GM20431 (cell line): ENCODE data around the gene DEGS1.

Experiments used
- in situ Hi-C: fragments of 300-500 bp; cut with MseI, MboI; formaldehyde crosslinking; loops from one replicate; pipeline ENCODE4 v1.15.0; 2020; ENCODE audit warnings: low sequenced_read_pairs; ENCODE audit not compliant: unreplicated experiment

The DEGS1 gene

DNA sequence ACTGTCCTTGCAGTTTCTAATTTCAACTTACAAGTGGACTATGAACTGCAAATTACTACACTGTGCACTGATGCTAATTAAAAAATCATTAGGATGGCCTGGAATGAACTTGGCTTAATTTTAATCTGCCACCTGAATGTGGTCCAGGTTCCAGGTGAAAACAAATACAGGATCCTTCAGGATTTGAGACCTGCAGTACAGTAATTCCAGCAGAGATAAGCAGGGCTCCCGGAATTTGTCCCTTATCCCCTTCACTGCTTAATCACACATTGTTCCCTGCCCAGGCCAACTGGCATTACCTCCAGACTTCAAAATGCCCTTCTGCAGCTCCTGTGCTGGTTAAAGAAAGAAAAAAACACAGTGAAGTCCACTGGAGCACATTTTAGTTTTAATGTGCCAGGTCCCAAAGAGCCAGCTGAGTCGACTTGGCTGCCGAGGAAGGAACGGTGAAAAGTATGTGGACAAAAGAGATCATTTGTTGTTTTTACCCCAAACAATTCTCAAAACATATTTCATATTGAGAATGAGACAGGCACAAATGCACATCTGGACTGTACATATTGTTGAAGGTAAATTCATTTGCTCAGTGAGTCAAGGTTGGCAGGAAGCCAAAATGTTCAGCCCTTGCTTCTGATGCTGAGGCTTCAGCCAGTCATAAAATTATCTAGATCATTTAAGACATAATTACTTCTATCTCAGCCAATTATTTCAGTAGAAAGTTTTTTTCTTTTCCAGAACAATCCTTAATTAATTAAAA is 28.3 kb downstream of the DEGS1 start:
- in situ Hi-C loops, result no loop called here

DNA sequence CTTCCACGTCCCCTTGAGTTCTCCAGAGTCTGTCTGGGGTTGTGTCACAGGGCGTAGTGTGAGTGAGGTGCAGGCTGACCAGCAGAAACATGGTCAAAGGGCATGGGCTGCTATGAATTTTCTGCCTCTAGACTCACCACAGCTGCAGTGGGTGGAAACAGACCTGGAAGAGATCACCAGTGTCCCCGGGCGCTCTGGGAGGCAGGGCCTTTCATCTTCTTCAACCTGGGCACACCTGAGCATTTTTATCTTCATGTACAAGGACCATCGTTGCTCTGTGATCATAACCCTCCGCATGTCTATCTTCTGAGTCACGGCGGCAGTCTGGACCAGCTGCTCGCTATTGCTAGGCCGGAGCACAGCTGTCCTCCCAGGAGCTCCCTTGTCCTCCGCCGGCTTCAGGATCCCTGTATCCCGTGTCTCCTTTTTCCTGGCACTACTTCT is 29.6 kb downstream of the DEGS1 start:
- in situ Hi-C loops, result no loop called here

DNA sequence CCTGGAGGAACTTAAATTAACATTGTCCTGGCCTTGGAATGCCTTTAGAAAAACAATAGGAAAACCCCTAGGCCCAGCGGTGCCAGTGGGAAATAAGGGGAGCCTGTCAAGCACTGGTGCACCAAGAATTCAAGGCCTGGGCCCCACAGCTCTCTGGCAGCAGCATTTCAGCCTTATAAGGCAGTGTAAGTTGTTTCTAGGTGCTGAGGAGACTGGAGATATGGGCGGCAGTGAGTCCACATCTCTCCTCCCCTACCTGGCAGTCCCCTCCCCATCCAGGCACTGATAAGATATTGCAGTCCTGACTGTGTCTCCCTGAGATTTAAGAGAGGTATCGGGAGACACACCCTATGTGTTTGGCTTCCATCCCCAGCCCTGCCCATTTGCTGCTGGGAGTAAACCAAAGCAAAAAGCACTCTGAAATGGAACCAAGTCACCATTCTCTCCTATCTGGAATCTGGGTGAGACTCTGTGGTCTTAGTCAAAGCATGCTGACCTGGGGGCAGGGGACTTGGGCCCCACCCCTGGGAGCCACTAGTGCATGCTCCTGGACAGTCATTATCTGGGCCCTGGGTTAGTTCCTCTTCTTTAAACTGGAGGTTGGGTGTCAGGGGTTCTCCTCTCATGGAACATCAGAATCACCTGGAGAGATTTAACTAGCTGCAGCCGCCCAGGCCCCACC is 30.5 kb downstream of the DEGS1 start:
- in situ Hi-C loops, result no loop called here

DNA sequence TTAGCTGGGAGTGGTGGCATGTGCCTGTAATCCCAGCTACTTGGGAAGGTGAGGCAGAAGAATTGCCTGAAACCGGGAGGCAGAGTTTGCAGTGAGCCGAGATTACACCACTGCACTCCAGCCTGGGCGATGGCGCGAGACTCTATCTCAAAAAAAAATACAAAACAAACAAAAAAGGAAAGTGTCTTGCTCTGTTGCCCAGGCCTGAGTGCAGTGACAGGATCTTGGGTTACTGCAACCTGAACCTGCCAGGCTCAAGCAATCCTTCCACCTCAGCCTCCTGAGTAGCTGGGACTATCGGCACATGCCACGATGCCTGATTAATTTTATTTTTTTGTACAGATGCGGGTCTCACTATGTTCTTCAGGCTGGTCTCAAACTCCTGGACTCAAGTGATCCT is 33.3 kb downstream of the DEGS1 start:
- in situ Hi-C loops, result no loop called here

DNA sequence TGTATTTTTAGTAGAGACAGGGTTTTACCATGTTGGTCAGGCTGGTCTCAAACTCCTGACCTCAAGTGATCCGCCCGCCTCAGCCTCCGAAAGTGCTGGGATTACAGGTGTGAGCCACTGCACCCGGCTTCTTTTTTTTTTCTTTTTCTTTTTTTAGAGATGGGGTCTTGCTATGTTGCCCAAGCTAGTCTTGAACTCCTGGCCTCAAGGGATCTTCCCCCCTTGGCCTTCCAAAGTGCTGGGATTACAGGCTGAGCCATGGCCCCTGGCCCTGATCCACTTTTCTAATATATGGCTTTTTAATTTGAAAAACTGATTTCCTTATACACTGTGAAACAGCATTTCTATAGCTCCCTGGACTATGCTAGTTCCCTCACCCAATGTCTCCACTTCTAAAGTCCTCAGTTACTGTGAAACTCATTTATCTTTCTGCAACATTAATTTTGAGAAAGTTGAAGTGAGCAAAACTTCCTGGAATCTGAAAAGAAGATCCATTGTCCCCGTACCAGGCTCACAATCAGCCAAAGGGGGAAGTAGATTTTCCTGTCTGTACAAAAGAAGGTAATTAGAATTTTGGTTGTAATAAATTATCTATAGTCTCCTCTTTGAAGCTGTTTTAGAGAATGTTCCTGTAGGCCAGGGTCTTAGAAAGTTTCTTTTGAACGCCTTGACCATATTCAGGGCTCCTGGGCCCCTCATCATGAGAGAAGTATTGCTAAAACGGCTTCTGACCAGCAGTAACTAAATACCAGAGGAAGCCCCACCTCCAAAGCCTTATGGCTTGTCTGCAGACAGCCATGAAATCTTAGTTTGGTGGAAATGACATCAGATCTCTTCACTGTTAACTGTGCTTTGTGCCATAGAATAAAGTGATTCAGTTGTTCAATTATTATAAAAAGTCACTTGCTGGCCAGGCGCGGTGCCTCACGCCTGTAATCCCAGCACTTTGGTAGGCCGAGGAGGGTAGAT is 34.9 kb downstream of the DEGS1 start:
- in situ Hi-C loops, result no loop called here

DNA sequence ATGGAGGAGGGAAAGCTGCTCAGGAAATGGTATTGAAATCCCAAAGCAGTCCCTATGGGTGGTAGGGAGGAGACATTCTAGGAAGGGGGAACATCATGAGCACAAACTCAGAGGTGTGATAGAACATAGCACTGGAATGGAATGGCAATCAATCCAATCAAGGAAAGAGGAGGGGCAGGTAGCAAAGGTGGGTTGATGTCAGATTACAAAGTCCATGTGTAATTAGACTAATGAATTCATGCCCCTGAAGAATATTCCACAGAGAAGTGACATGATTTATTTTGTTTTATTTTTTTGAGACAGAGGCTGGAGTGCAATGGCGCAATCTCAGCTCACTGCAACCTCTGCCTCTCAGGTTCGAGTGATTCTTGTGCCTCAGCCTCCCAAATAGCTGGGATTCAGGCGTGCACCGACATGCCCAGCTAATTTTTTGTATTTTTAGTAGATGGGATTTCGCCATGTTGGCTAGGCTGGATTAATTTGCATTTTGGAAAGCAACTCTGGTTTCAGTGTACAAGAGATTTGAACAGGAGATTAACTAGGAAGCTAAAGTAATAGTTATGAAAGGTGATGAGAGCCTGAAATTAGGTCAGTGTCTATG is 36.1 kb downstream of the DEGS1 start:
- in situ Hi-C loops, result no loop called here

DNA sequence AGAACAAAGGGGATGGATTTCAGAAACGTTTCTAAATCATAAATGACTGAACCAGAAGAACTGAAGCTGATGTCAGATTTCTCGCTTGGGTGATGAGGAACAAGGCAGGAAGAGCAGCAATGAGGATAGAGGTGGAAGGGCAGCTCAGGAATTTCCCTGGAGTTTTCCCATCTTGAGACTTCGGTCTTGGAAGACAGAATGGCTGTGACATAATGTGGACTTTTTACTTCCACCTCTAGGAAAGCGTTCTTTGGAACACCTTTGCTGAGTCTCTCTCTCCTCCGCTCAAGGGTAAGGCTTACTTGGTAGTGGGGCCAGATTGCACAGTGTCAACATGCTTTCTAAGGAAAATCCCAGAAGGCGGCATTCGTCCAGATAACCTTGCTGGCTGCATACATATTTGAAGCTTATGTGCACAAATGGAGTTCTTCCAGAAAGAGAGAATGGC is 36.6 kb downstream of the DEGS1 start:
- in situ Hi-C loops, result no loop called here

DNA sequence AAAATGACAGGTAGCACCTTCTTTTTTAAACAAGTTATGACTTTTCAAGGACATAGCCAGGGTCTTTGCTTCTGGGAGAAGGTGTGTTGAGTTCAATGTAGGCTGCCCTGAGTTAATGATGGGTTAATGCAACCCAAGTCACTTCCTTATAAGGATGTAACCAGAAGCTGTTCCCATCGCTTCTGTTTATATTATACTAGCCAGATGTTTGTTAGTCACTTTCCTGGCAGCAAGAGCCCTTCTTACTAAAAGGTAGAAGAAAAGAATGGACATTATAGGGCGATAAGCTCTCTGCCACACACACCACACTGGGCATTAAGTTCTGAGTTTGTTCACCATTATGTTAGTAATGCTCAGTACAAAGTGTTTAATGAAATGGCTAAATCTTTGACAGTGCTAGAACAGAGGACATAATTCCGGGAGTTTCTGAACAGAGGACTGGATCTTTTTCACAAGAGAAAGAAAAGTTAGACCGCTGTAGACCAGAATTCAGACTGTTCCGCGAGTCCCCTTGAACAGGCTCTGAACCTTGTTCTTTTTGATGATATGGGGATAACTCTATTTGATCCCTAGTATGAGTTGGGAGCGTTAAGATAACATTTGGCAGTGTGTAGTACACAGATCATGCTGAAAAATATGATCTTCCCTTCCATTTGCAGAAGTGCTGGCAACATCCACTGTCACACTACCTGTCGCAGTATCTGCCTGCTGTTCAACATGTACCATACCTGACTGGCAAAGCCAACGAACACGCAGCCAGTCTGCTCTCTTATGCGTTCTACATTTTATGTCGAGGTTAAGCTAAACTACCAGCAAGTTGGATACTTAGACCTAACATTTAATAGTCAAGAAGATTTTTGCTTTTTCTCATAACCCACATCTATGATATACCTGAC is 41.0 kb downstream of the DEGS1 start:
- in situ Hi-C loops, result no loop called here

DNA sequence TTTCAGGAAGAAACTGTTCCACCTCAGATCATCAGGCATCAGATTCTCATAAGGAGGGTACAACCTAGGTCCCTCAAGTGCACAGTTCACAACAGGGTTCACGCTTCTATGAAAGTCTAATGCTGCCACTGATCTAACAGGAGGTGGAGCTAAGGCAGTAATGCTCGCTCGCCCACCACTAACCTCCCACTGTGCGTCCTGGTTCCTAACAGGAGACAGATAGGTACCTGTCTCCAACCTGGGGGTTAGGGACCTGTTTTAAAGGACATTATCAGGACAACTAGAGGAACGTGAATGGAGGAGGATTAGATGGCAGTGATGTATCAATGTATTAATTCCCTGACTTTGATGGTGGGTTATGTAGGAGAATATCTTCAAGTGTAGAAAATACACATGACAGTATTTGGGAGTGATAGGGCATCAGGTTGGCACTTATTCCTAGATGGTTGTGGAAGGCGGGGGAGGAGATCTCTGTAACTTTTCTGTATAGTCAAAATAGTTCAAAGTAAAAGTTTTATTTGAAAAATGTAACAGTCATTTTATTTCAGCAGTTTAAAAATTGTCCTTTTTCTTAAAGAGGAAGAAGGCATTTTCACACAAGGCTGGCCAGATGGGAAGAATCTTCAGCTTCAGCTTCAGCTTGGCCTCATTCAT is 43.9 kb downstream of the DEGS1 start:
- in situ Hi-C loops, result no loop called here

DNA sequence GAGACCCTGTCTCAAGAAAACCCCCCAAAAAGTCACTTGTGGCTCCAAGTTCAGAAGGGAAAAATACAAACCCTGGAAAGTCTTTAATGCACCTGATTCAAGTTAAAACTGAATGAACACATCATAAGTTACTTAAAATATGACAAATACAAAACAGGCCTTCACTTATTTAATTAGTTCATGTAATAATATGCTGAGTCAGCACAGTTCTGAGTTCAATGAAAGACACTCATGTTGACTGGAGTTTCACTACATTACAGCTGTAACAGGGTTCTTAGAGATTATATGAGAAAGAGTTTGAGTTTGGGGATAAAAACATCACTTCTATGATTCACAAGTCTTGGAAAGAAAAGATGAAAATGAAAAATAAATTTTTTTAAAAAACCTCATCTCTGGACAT is 51.0 kb downstream of the DEGS1 start:
- in situ Hi-C loops, result no loop called here

DNA sequence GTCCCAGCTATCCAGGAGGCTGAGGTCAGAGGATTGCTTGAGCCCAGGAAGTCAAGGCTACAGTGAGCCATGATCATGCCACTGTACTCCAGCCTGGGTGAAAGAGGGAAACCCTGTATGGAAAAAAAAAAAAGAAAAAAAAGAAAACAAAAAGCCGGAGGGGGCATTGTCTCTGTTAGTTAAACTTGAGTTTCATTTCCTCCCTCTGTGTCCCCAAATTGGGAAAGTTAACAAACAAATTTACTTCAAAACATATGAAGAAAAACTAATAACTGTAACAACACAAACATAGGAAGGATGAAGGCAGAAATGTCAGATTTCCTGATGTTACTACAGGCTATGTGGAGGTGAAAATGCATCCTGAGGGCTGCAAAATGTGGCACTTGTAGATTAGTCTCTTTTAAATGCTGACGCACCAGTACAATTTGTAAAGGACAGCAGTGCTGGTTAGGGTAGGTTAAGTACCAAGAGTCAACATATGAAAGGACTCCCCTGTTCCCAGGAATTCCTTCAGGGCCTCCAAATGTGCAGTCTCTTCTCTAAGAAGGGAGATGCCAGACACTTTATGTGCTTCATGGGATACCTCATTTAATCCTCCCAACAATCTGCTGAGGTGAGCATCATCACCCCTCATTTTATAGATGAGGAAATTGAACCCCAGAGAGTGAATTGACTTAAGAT is 52.9 kb downstream of the DEGS1 start:
- in situ Hi-C loops, result no loop called here

DNA sequence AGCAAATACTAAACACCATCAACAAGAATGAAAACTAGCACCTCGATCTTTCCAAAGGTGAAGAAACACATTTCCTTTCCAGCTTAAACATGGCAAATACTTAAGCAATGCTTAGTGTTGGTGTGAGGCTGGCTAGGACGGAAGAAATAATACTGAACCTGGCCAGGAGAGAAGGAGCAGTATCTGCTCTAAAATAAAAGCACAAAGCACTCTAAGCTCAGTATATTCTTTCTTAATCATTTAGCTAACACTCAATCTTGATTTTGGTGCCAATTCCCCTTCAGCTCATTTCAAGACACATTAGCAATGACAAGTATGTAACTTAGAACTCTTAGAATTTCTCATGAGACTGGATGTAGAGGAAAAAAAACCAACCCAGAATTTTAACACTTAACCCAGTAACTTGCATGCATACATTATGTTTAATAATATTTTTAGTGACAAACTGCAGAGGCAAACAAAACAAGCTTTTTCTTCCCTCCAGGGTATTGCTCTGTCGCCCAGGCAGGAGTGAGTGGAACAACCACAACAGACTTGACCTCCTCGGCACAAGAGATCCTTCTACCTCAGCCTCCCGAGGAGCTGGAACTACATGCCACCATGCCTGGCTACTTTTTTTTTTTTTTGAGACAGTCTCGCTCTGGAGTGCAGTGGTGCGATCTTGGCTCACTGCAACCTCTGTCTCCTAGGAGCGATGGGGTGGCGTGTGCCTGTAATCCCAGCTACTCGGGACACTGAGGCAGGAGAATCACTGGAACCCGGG is 54.3 kb downstream of the DEGS1 start:
- in situ Hi-C loops, result no loop called here

DNA sequence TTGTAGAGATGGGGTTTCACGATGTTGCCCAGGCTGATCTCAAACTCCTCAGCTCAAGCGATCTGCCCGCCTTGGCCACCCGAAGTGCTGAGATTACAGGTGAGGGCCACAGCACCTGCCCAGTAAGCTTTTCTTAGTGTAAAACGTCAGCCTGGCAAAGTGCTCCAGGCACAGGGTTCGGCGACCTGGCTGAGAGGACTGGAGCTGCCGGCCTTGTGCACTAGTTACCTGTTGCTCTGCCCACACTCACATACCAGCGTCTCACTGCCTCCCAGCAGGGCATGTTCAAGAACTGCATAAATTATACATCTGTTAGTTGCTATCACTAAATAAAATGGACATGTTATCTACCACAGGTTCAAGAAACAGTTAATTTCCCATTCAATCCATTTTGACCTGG is 55.2 kb downstream of the DEGS1 start:
- in situ Hi-C loops, result no loop called here

DNA sequence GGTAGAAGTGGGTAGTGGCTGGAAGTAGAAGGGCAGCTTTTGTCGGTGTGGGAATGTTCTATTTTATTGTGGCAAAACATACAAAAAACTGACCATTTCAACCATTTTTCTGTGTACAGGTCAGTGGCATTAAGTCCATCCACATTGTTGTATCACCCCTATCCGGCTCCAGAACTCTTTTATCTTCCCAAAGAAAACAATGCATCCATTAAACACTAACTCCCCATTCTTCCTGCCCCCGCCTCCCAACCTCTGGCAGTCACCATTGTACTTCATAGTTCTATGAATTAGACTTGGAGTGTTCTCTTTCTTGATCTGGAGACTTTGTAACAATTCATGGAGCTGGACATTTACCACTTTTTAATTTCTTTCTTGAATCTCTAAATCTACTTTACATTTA is 55.7 kb downstream of the DEGS1 start:
- in situ Hi-C loops, result no loop called here
